ENCODE data around the gene CHDH.

DNA sequence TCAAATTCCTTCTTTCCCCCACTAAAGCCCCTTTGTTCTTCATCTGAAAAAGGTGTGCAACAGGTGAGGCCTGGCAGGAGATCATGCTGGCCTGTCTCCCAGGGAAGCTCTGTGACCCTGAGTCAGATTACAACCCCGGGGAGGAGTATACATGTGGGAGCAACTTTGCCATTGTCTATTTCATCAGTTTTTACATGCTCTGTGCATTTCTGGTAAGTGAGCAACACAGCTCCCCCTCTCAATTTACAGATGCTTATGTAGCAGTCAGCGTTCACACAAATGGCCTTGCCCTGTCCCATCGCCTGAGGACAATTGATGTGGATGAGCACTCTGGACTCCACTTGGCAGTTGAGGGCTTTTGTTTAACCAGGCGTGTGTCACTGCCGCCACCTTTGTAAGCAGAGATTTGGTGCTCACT, 70.4 kb downstream of the CHDH start:
- no peak for TF ChIP-seq EZH2phosphoT487 (IDR thresholded peaks at IDR 0.05; ENCODE audit: borderline replicate concordance, low read depth, low read length)
- TF ChIP-seq, protein P1, sequence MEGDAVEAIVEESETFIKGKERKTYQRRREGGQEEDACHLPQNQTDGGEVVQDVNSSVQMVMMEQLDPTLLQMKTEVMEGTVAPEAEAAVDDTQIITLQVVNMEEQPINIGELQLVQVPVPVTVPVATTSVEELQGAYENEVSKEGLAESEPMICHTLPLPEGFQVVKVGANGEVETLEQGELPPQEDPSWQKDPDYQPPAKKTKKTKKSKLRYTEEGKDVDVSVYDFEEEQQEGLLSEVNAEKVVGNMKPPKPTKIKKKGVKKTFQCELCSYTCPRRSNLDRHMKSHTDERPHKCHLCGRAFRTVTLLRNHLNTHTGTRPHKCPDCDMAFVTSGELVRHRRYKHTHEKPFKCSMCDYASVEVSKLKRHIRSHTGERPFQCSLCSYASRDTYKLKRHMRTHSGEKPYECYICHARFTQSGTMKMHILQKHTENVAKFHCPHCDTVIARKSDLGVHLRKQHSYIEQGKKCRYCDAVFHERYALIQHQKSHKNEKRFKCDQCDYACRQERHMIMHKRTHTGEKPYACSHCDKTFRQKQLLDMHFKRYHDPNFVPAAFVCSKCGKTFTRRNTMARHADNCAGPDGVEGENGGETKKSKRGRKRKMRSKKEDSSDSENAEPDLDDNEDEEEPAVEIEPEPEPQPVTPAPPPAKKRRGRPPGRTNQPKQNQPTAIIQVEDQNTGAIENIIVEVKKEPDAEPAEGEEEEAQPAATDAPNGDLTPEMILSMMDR (conservative IDR thresholded peaks at IDR 0.05; ENCODE audit: low read length): no peak
